ENCODE data around the gene FBXL13. TPM values are rescaled to one million over a fixed set of nuclear protein-coding genes. Genes with fewer than 3 reads are reported as not detected.
A peak's percentile ranks its signal among the peaks of the same experiment; 100 is the strongest.

The FBXL13 gene
- total RNA-seq, 4 donors from 2014 or later, result 0.20 to 3.5 (median 1.8) TPM

DNA sequence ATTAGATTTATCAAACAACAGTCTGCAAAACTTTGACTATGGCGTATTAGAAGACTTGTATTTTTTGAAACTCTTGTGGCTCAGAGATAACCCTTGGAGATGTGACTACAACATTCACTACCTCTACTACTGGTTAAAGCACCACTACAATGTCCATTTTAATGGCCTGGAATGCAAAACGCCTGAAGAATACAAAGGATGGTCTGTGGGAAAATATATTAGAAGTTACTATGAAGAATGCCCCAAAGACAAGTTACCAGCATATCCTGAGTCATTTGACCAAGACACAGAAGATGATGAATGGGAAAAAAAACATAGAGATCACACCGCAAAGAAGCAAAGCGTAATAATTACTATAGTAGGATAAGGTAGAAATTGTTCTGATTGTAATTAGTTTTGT, 130.4 kb downstream of the FBXL13 start:
- no peak for DNase-seq (ENCODE audit: low spot score in 2 of 2)
- Histone ChIP-seq H3K27ac (no peak overlapping the region), H3K4me1 (peaks cover 0 to 10% (median 0%) of the 10 kb centered on the region in 4 donors), H3K4me3 (no peak overlapping the region), H3K27me3 (no peaks in the 10 kb centered on the region), H3K9me3 (no peaks in the 10 kb centered on the region), H3K36me3 (no peaks in the 10 kb centered on the region)
- TF ChIP-seq POLR2A (IDR thresholded peaks at IDR 0.05) (no peak), EP300 (IDR thresholded peaks at IDR 0.05) (no peak)
- TF ChIP-seq, protein P1, sequence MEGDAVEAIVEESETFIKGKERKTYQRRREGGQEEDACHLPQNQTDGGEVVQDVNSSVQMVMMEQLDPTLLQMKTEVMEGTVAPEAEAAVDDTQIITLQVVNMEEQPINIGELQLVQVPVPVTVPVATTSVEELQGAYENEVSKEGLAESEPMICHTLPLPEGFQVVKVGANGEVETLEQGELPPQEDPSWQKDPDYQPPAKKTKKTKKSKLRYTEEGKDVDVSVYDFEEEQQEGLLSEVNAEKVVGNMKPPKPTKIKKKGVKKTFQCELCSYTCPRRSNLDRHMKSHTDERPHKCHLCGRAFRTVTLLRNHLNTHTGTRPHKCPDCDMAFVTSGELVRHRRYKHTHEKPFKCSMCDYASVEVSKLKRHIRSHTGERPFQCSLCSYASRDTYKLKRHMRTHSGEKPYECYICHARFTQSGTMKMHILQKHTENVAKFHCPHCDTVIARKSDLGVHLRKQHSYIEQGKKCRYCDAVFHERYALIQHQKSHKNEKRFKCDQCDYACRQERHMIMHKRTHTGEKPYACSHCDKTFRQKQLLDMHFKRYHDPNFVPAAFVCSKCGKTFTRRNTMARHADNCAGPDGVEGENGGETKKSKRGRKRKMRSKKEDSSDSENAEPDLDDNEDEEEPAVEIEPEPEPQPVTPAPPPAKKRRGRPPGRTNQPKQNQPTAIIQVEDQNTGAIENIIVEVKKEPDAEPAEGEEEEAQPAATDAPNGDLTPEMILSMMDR (IDR thresholded peaks at IDR 0.05), result no peak
- WGBS, 2 donors, result 81 to 82% methylated on average over 4 of the region's 4 CpGs

GRCh38 chr7:102943423-102944169, 131.0 kb downstream of the FBXL13 start:
- 84 to 85% methylated on average over 5 of the region's 5 CpGs for WGBS, 2 donors
- no peaks in the 10 kb centered on the region for H3K27me3 ChIP-seq
- H3K9me3 ChIP-seq, result no peaks in the 10 kb centered on the region
- TF ChIP-seq, protein P1 (IDR thresholded peaks at IDR 0.05), result no peak
- TF ChIP-seq POLR2A (IDR thresholded peaks at IDR 0.05) (no peak), EP300 (IDR thresholded peaks at IDR 0.05) (no peak)
- H3K36me3 ChIP-seq, result no peaks in the 10 kb centered on the region
- no peak for DNase-seq (ENCODE audit: low spot score in 2 of 2)
- H3K4me3 ChIP-seq, result no peak overlapping the region
- peaks cover 0 to 10% (median 0%) of the 10 kb centered on the region in 4 donors for H3K4me1 ChIP-seq
- H3K27ac ChIP-seq, result no peak overlapping the region

GRCh38 chr7:102942868-102943267, 131.7 kb downstream of the FBXL13 start:
- no peaks in the 10 kb centered on the region for H3K36me3 ChIP-seq
- DNase-seq (ENCODE audit: low spot score in 2 of 2), result no peak
- TF ChIP-seq EP300 (IDR thresholded peaks at IDR 0.05), result no peak
- no peak for TF ChIP-seq POLR2A (IDR thresholded peaks at IDR 0.05)
- TF ChIP-seq, protein P1 (IDR thresholded peaks at IDR 0.05), result no peak
- H3K27ac ChIP-seq, result no peak overlapping the region
- no peak overlapping the region for H3K4me3 ChIP-seq
- H3K27me3 ChIP-seq, result no peaks in the 10 kb centered on the region
- WGBS, 2 donors, result 71 to 77% methylated on average over 1 of the region's 1 CpG
- H3K4me1 ChIP-seq, result peaks cover 0 to 10% (median 0%) of the 10 kb centered on the region in 4 donors
- H3K9me3 ChIP-seq, result no peaks in the 10 kb centered on the region

- Histone ChIP-seq H3K27ac (peak overlapping the region in 1 of 4 donors; percentile 10), H3K27me3 (no peaks in the 10 kb centered on the region), H3K4me1 (peaks cover 0 to 13% (median 0%) of the 10 kb centered on the region in 4 donors), H3K4me3 (no peak overlapping the region), H3K9me3 (no peaks in the 10 kb centered on the region), H3K36me3 (no peaks in the 10 kb centered on the region)
- no peak for TF ChIP-seq POLR2A (IDR thresholded peaks at IDR 0.05)
- no peak for TF ChIP-seq EP300 (IDR thresholded peaks at IDR 0.05)
- no peak for DNase-seq (ENCODE audit: low spot score in 2 of 2)
- WGBS, 2 donors, result 44 to 48% methylated on average over 4 of the region's 4 CpGs
Observed at GRCh38 chr7:102942181-102942866, 132.3 kb downstream of the FBXL13 start.

GRCh38 chr7:102938679-102939078, 135.9 kb downstream of the FBXL13 start:
- Histone ChIP-seq H3K4me3 (no peak overlapping the region), H3K36me3 (no peaks in the 10 kb centered on the region), H3K9me3 (no peaks in the 10 kb centered on the region), H3K27me3 (no peaks in the 10 kb centered on the region), H3K27ac (no peak overlapping the region), H3K4me1 (peaks cover 0 to 15% (median 0%) of the 10 kb centered on the region in 4 donors)
- no peak for DNase-seq (ENCODE audit: low spot score in 2 of 2)
- WGBS, 2 donors, result 65 to 78% methylated on average over 1 of the region's 1 CpG
- TF ChIP-seq EP300 (IDR thresholded peaks at IDR 0.05), result no peak
